Panc1 (cell line): ENCODE measurements around the gene MAGEC3. TPM values are rescaled to one million over a fixed set of nuclear protein-coding genes. Genes with fewer than 3 reads are reported as not detected.

ENCODE experiments used
- ATAC-seq: fragments of 200-7000 bp; cut with Tn5 transposase; 2 replicates; pipeline ENCODE4 v1.9.1; 2020; ENCODE audit warnings: mild to moderate bottlenecking, moderate library complexity
- BruUV-seq: library from RNA; stranded (reverse); fragments of 400-500 nt; replicated peaks from 2 replicates; lab custom pipeline; 2021; lab: Mats Ljungman, UMichigan
- CTCF ChIA-PET: fragments of 300-600 bp; sonication (Branson Sonifier 250); formaldehyde crosslinking; loops from one replicate; lab custom pipeline; 2022; ENCODE audit warnings: antibody characterized with exemption; lab: Charles Lee
- POLR2A ChIA-PET: fragments of 300-600 bp; sonication (Branson Sonifier 250); formaldehyde crosslinking; loops from one replicate; lab custom pipeline; 2022; ENCODE audit warnings: antibody characterized with exemption; lab: Charles Lee
- DNase-seq: peaks from one replicate; pipeline ENCODE4 v3.0.0-alpha.2; 2010; ENCODE audit warnings: low read depth, low spot score
- H3K27ac ChIP-seq: 2 replicates; pipeline ENCODE4 v1.5.1; 2011; ENCODE audit warnings: mild to moderate bottlenecking, low read length, inconsistent platforms
- H3K27me3 ChIP-seq: fragments of 200-500 bp; sonication (Bioruptor generic); 2 replicates; pipeline ENCODE4 v1.6.0; 2014; ENCODE audit warnings: low read length, inconsistent platforms; ENCODE audit not compliant: control insufficient read depth, insufficient read depth
- H3K36me3 ChIP-seq: fragments of 200-500 bp; sonication (Bioruptor generic); 2 replicates; pipeline ENCODE4 v1.5.1; 2014; ENCODE audit warnings: inconsistent platforms, mild to moderate bottlenecking, low read length, moderate library complexity; ENCODE audit not compliant: control insufficient read depth, insufficient read depth
- H3K4me1 ChIP-seq: 2 replicates; pipeline ENCODE4 v1.5.1; 2011; ENCODE audit warnings: inconsistent platforms, mild to moderate bottlenecking, low read length, moderate library complexity; ENCODE audit not compliant: control insufficient read depth, insufficient read depth
- H3K4me3 ChIP-seq, 2 experiments: 2 replicates each; pipeline ENCODE4 v1.5.1; 2011 to 2012; ENCODE audit warnings: low read depth in 2 of 2, low read length in 2 of 2, mild to moderate bottlenecking in 2 of 2, inconsistent platforms in 1 of 2, moderate library complexity in 1 of 2
- H3K9me3 ChIP-seq: fragments of 200-500 bp; sonication (Bioruptor generic); 2 replicates; pipeline ENCODE4 v1.5.1; 2014; ENCODE audit warnings: low read depth, mild to moderate bottlenecking, inconsistent platforms, low read length, moderate library complexity; ENCODE audit not compliant: control insufficient read depth, insufficient read depth
- POLR2AphosphoS5 ChIP-seq: IDR thresholded peaks from 2 replicates; pipeline ENCODE4 v1.6.1; 2012; ENCODE audit warnings: mild to moderate bottlenecking, low read depth, low read length, moderate library complexity
- SIN3A ChIP-seq: IDR thresholded peaks from 2 replicates; pipeline ENCODE4 v1.6.1; 2012; ENCODE audit warnings: low read depth, mild to moderate bottlenecking, low read length, moderate library complexity, borderline replicate concordance; ENCODE audit not compliant: insufficient read depth
- TCF7L2 ChIP-seq: IDR thresholded peaks from 2 replicates; pipeline ENCODE4 v1.6.1; 2011; ENCODE audit warnings: mild to moderate bottlenecking, low read depth, low read length, inconsistent platforms
- in situ Hi-C: cut with HindIII; loops from 2 replicates; pipeline ENCODE4 v1.10.0; 2016; ENCODE audit warnings: low sequenced_read_pairs, low pct_unique_long_range_greater_than_20kb
- intact Hi-C: fragments of 100-400 bp; cut with micrococcal nuclease; formaldehyde crosslinking; loops from one replicate; pipeline ENCODE4 v1.10.0; 2022; ENCODE audit not compliant: unreplicated experiment
- total RNA-seq: library from RNA; stranded (reverse); gene quantifications from one replicate; pipeline ENCODE4 v1.2.1, GENCODE V29; 2021; ENCODE audit not compliant: unreplicated experiment
- TF ChIP-seq, protein P1 (sequence below), 2 experiments: IDR thresholded peaks; 2 replicates each; pipeline ENCODE4 v1.6.1; 2011 to 2012; ENCODE audit warnings: low read depth in 2 of 2, control low read depth in 1 of 2, low read length in 1 of 2, mild to moderate bottlenecking in 1 of 2, moderate library complexity in 1 of 2; ENCODE audit not compliant: insufficient read depth in 1 of 2
- TF ChIP-seq, protein P2 (sequence below): fragments of 450-650 bp; IDR thresholded peaks from 2 replicates; pipeline ENCODE4 v1.5.1; 2017; ENCODE audit warnings: mild to moderate bottlenecking

MAGEC3 gene
- total RNA-seq, 1 experiment from 2014 or later, result not detected

DNA sequence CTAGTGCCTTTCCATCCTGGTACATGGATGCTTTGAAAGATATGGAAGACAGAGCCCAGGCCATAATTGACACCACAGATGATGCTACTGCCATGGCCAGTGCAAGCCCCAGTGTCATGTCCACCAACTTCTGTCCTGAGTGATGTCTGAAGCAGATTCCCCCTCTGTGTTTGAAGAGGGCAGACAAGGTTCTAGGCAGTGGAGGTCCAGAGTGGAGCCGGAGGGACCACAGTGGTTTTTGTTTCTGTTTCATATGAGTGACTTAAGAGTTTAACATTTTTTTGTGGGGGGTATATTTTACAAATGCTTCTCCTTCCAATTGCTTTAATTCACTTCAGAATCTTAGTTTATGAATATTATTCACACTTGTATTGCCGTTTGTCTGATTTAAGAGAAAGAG is 59.6 kb downstream of the MAGEC3 start:
- H3K36me3 ChIP-seq, result no peaks in the 10 kb centered on the region
- H3K9me3 ChIP-seq, result no peaks in the 10 kb centered on the region
- ATAC-seq, result no peak
- no peak overlapping the region for H3K27ac ChIP-seq
- TF ChIP-seq POLR2AphosphoS5, result no peak
- TF ChIP-seq, protein P1, sequence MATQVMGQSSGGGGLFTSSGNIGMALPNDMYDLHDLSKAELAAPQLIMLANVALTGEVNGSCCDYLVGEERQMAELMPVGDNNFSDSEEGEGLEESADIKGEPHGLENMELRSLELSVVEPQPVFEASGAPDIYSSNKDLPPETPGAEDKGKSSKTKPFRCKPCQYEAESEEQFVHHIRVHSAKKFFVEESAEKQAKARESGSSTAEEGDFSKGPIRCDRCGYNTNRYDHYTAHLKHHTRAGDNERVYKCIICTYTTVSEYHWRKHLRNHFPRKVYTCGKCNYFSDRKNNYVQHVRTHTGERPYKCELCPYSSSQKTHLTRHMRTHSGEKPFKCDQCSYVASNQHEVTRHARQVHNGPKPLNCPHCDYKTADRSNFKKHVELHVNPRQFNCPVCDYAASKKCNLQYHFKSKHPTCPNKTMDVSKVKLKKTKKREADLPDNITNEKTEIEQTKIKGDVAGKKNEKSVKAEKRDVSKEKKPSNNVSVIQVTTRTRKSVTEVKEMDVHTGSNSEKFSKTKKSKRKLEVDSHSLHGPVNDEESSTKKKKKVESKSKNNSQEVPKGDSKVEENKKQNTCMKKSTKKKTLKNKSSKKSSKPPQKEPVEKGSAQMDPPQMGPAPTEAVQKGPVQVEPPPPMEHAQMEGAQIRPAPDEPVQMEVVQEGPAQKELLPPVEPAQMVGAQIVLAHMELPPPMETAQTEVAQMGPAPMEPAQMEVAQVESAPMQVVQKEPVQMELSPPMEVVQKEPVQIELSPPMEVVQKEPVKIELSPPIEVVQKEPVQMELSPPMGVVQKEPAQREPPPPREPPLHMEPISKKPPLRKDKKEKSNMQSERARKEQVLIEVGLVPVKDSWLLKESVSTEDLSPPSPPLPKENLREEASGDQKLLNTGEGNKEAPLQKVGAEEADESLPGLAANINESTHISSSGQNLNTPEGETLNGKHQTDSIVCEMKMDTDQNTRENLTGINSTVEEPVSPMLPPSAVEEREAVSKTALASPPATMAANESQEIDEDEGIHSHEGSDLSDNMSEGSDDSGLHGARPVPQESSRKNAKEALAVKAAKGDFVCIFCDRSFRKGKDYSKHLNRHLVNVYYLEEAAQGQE (IDR thresholded peaks at IDR 0.05; ENCODE audit: insufficient read depth in 1 of 2, low read depth in 2 of 2, low read length in 1 of 2), result no peak
- TF ChIP-seq, protein P2, sequence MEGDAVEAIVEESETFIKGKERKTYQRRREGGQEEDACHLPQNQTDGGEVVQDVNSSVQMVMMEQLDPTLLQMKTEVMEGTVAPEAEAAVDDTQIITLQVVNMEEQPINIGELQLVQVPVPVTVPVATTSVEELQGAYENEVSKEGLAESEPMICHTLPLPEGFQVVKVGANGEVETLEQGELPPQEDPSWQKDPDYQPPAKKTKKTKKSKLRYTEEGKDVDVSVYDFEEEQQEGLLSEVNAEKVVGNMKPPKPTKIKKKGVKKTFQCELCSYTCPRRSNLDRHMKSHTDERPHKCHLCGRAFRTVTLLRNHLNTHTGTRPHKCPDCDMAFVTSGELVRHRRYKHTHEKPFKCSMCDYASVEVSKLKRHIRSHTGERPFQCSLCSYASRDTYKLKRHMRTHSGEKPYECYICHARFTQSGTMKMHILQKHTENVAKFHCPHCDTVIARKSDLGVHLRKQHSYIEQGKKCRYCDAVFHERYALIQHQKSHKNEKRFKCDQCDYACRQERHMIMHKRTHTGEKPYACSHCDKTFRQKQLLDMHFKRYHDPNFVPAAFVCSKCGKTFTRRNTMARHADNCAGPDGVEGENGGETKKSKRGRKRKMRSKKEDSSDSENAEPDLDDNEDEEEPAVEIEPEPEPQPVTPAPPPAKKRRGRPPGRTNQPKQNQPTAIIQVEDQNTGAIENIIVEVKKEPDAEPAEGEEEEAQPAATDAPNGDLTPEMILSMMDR, result no peak
- TF ChIP-seq SIN3A, result no peak
- no peak for TF ChIP-seq TCF7L2
- intact Hi-C loops (no loop called here), in situ Hi-C loops (no loop called here)
- no peak overlapping the region for H3K4me3 ChIP-seq
- ChIA-PET POLR2A (no interaction called here), CTCF (no interaction called here)
- BruUV-seq, result no TSS peak
- H3K27me3 ChIP-seq, result no peaks in the 10 kb centered on the region
- H3K4me1 ChIP-seq, result no peaks in the 10 kb centered on the region
- DNase-seq, result no peak

DNA sequence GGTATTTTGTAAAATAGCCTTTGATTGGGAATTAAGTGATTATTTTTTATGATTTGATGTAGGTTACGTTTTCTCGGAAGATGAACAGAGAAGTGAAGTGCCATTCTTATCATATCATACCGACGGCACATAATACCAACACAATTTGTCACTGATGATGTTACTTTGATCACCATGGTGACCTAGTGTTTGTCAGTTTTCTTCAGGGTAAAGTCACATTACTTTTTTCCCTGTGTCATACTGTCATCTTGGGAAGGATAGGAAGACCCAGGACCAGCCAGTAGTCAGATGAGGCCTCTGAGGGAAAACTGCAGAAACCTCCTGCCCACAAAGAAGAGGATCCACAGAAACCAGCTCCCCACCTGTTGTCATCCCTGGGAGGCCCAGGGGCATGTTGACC is 64.2 kb downstream of the MAGEC3 start:
- Histone ChIP-seq H3K9me3 (no peaks in the 10 kb centered on the region), H3K27me3 (no peaks in the 10 kb centered on the region), H3K36me3 (no peaks in the 10 kb centered on the region), H3K4me3 (no peak overlapping the region), H3K4me1 (no peaks in the 10 kb centered on the region), H3K27ac (no peak overlapping the region)
- TF ChIP-seq TCF7L2 (no peak), POLR2AphosphoS5 (no peak), SIN3A (no peak)
- TF ChIP-seq, protein P1 (IDR thresholded peaks at IDR 0.05; ENCODE audit: insufficient read depth in 1 of 2, low read depth in 2 of 2, low read length in 1 of 2), result no peak
- TF ChIP-seq, protein P2, result no peak
- ATAC-seq (no peak), DNase-seq (no peak)
- intact Hi-C loops, result no loop called here
- ChIA-PET POLR2A (no interaction called here), CTCF (no interaction called here)
- BruUV-seq, result no TSS peak
- in situ Hi-C loops, result no loop called here
